ENCODE results near the gene DDX3X. TPM values are rescaled to one million over a fixed set of nuclear protein-coding genes. Genes with fewer than 3 reads are reported as not detected.
A peak's percentile ranks its signal among the peaks of the same experiment; 100 is the strongest.

The DDX3X gene
- total RNA-seq, 1 experiment from 2014 or later: 228 TPM

GRCh38 chrX:41386222-41386990, 52.4 kb downstream of the DDX3X start:
- no peaks in the 10 kb centered on the region for H3K9me3 Mint-ChIP-seq
- TF ChIP-seq ZNF232 (CRISPR knock-in tag; IDR thresholded peaks at IDR 0.05) (0 out of 2 replicates have a peak, but pooled peaks have one; percentile 58), CBFB (CRISPR knock-in tag; IDR thresholded peaks at IDR 0.05; ENCODE audit: low read depth) (no peak)
- POLR2A ChIA-PET: no interaction called here
- H3K4me1 Mint-ChIP-seq: peaks cover 48% of the 10 kb centered on the region
- H3K27me3 Mint-ChIP-seq (ENCODE audit: low read depth): no peaks in the 10 kb centered on the region; the same call in 1 of the 2 replicates
- CTCF ChIA-PET: no interaction called here
- DNase-seq (ENCODE audit: low spot score): no peak
- no peak overlapping the region for H3K4me3 Mint-ChIP-seq
- no peaks in the 10 kb centered on the region for H3K36me3 Mint-ChIP-seq
- ATAC-seq: no peak
- H3K27ac Mint-ChIP-seq: peak overlapping the region; percentile 91

- H3K9me3 Mint-ChIP-seq: no peaks in the 10 kb centered on the region
- TF ChIP-seq FOXK1 (CRISPR knock-in tag; IDR thresholded peaks at IDR 0.05): no peak
- TF ChIP-seq JUN (CRISPR knock-in tag; IDR thresholded peaks at IDR 0.05): no peak
- no peak for TF ChIP-seq AFF4 (CRISPR knock-in tag; IDR thresholded peaks at IDR 0.05; ENCODE audit: borderline replicate concordance)
- TF ChIP-seq, protein P1, sequence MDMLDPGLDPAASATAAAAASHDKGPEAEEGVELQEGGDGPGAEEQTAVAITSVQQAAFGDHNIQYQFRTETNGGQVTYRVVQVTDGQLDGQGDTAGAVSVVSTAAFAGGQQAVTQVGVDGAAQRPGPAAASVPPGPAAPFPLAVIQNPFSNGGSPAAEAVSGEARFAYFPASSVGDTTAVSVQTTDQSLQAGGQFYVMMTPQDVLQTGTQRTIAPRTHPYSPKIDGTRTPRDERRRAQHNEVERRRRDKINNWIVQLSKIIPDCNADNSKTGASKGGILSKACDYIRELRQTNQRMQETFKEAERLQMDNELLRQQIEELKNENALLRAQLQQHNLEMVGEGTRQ (CRISPR knock-in tag; IDR thresholded peaks at IDR 0.05): no peak
- TF ChIP-seq, protein P2, sequence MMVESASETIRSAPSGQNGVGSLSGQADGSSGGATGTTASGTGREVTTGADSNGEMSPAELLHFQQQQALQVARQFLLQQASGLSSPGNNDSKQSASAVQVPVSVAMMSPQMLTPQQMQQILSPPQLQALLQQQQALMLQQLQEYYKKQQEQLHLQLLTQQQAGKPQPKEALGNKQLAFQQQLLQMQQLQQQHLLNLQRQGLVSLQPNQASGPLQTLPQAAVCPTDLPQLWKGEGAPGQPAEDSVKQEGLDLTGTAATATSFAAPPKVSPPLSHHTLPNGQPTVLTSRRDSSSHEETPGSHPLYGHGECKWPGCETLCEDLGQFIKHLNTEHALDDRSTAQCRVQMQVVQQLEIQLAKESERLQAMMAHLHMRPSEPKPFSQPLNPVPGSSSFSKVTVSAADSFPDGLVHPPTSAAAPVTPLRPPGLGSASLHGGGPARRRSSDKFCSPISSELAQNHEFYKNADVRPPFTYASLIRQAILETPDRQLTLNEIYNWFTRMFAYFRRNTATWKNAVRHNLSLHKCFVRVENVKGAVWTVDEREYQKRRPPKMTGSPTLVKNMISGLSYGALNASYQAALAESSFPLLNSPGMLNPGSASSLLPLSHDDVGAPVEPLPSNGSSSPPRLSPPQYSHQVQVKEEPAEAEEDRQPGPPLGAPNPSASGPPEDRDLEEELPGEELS (CRISPR knock-in tag; IDR thresholded peaks at IDR 0.05): no peak
- no peak for TF ChIP-seq RELA (CRISPR knock-in tag; IDR thresholded peaks at IDR 0.05; ENCODE audit: borderline replicate concordance)
- TF ChIP-seq ZNF532 (CRISPR knock-in tag; IDR thresholded peaks at IDR 0.05; ENCODE audit: borderline replicate concordance): no peak
- TF ChIP-seq MYBL2 (CRISPR knock-in tag; IDR thresholded peaks at IDR 0.05): no peak
- no peak for TF ChIP-seq NFYB (CRISPR knock-in tag; conservative IDR thresholded peaks at IDR 0.05; ENCODE audit: low read depth)
- TF ChIP-seq EMX1 (CRISPR knock-in tag; IDR thresholded peaks at IDR 0.05): no peak
- no peak for TF ChIP-seq ZNF423 (CRISPR knock-in tag; IDR thresholded peaks at IDR 0.05)
- no peak for TF ChIP-seq CBFB (CRISPR knock-in tag; IDR thresholded peaks at IDR 0.05; ENCODE audit: low read depth)
- TF ChIP-seq MXD4 (CRISPR knock-in tag; IDR thresholded peaks at IDR 0.05; ENCODE audit: borderline replicate concordance): no peak
- no peak for TF ChIP-seq NFATC4 (CRISPR knock-in tag; IDR thresholded peaks at IDR 0.05)
- TF ChIP-seq, protein P3, sequence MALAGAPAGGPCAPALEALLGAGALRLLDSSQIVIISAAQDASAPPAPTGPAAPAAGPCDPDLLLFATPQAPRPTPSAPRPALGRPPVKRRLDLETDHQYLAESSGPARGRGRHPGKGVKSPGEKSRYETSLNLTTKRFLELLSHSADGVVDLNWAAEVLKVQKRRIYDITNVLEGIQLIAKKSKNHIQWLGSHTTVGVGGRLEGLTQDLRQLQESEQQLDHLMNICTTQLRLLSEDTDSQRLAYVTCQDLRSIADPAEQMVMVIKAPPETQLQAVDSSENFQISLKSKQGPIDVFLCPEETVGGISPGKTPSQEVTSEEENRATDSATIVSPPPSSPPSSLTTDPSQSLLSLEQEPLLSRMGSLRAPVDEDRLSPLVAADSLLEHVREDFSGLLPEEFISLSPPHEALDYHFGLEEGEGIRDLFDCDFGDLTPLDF (CRISPR knock-in tag; IDR thresholded peaks at IDR 0.05): no peak
- no peak for TF ChIP-seq SP1 (CRISPR knock-in tag; conservative IDR thresholded peaks at IDR 0.05)
- TF ChIP-seq CREB1 (CRISPR knock-in tag; IDR thresholded peaks at IDR 0.05): no peak
- no peak for TF ChIP-seq ZSCAN18 (CRISPR knock-in tag; IDR thresholded peaks at IDR 0.05)
- POLR2A ChIA-PET: no interaction called here
- H3K4me1 Mint-ChIP-seq: peaks cover 36% of the 10 kb centered on the region
- no peak for DNase-seq (ENCODE audit: low spot score)
- H3K27ac Mint-ChIP-seq: no peak overlapping the region
- no peaks in the 10 kb centered on the region; the same call in 1 of the 2 replicates for H3K27me3 Mint-ChIP-seq (ENCODE audit: low read depth)
- H3K36me3 Mint-ChIP-seq: no peaks in the 10 kb centered on the region
- ATAC-seq: no peak
- H3K4me3 Mint-ChIP-seq: no peak overlapping the region
- CTCF ChIA-PET: no interaction called here
Observed at GRCh38 chrX:41388543-41388942, 54.6 kb downstream of the DDX3X start.
